ENCODE measurements around the gene MVB12B.
"Not testable (repeated sequence)": the region's sequence is repeated elsewhere in the genome, so short reads cannot be mapped to it uniquely, and the experiment has no call there.

MVB12B gene

DNA sequence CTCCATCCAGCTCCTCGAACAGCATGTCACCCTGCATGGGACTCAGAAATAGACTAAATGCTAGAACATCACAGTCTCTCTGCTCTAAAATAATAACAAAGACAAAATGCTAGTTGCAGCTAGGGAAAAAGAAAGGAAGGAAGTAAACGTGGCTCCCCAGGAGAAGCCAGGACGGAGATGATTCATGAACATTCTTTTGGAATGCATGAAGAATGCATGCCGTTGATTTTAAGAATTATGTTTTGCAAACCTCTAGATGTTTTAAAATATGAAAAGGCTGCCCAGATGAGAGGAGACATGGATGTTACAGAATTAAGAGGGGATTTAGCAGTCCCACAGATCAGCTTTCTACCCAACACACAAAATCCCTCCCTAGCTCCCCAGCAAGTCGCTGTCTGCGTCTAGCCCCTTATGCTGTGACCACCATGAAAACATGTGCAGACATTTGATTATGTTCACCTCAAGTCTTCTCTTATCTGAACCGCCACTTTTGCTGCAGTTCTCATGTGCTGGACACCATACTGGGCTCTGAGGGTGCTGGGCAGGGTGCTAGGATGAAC lies 147.7 kb downstream of the MVB12B start:
- no peak overlapping the region for H2AFZ ChIP-seq (ENCODE audit: low read length)
- H3K4me3 ChIP-seq (ENCODE audit: low read length, poor library complexity, severe bottlenecking), result no peak overlapping the region
- H3K27me3 ChIP-seq (ENCODE audit: insufficient read depth, low read length, poor library complexity, severe bottlenecking), result no peaks in the 10 kb centered on the region
- peaks cover 23% of the 10 kb centered on the region; the same call in 1 of the 2 replicates for H3K36me3 ChIP-seq (ENCODE audit: insufficient read depth, low read length)
- no peaks in the 10 kb centered on the region for H3K9me3 ChIP-seq (ENCODE audit: insufficient read depth, low read depth, low read length)
- TF ChIP-seq EZH2phosphoT487 (IDR thresholded peaks at IDR 0.05; ENCODE audit: borderline replicate concordance), result no peak
- TF ChIP-seq, protein P1, sequence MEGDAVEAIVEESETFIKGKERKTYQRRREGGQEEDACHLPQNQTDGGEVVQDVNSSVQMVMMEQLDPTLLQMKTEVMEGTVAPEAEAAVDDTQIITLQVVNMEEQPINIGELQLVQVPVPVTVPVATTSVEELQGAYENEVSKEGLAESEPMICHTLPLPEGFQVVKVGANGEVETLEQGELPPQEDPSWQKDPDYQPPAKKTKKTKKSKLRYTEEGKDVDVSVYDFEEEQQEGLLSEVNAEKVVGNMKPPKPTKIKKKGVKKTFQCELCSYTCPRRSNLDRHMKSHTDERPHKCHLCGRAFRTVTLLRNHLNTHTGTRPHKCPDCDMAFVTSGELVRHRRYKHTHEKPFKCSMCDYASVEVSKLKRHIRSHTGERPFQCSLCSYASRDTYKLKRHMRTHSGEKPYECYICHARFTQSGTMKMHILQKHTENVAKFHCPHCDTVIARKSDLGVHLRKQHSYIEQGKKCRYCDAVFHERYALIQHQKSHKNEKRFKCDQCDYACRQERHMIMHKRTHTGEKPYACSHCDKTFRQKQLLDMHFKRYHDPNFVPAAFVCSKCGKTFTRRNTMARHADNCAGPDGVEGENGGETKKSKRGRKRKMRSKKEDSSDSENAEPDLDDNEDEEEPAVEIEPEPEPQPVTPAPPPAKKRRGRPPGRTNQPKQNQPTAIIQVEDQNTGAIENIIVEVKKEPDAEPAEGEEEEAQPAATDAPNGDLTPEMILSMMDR (conservative IDR thresholded peaks at IDR 0.05; ENCODE audit: low read length), result no peak
- peaks cover 21% of the 10 kb centered on the region; the same call in 1 of the 2 replicates for H3K79me2 ChIP-seq (ENCODE audit: insufficient read depth, low read length)
- peaks cover 25% of the 10 kb centered on the region for H3F3A ChIP-seq (ENCODE audit: low read depth)
- H3K4me1 ChIP-seq (ENCODE audit: insufficient read depth, low read length, poor library complexity, severe bottlenecking), result peaks cover 50% of the 10 kb centered on the region
- H3K9ac ChIP-seq (ENCODE audit: low read depth, low read length, poor library complexity, severe bottlenecking), result peak overlapping the region; percentile 18
- H4K20me1 ChIP-seq (ENCODE audit: insufficient read depth, low read length, poor library complexity, severe bottlenecking), result no peaks in the 10 kb centered on the region
- H3K4me2 ChIP-seq (ENCODE audit: low read depth, low read length, poor library complexity, severe bottlenecking), result no peak overlapping the region
- no peaks in the 10 kb centered on the region for H3K9me2 ChIP-seq (replicated peaks; ENCODE audit: low read depth, low read length)

DNA sequence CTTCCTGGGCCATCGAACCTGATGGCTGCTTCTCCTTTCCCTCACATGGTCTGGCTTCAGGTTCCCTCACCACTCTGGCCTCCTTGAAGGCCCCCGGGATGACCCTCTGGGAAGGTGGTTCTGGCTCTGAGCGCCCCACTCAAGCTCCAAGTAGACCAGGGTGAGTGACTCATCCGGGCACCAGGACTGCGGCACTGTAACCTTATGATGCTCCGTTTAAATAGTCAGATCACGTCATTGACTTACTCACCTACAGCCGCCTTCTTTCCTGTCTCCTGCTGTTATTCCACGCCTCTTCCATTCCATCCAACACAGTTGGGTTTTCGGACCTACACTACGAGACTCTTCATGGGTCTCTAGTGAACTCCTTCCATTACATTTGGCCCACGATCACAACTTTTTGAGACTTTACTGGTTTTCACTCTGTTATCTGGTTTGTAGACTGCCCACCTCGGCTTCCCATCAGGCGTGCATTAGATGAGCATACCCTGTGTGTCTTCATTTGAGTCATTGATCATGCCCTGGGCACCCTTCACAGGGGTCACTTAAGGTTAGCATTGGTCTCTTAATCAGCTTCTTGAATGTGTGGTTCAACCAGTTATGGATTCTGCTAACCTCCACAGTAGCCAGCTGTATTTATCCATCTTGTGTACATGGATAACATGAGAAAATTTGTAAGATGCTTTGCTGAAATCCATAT lies 148.3 kb downstream of the MVB12B start:
- no peak overlapping the region for H3K4me3 ChIP-seq (ENCODE audit: low read length, poor library complexity, severe bottlenecking)
- no peak overlapping the region for H3K4me2 ChIP-seq (ENCODE audit: low read depth, low read length, poor library complexity, severe bottlenecking)
- H3K79me2 ChIP-seq (ENCODE audit: insufficient read depth, low read length), result peaks cover 21% of the 10 kb centered on the region; the same call in 1 of the 2 replicates
- H3K36me3 ChIP-seq (ENCODE audit: insufficient read depth, low read length), result peaks cover 29% of the 10 kb centered on the region; the same call in 1 of the 2 replicates
- no peaks in the 10 kb centered on the region for H3K27me3 ChIP-seq (ENCODE audit: insufficient read depth, low read length, poor library complexity, severe bottlenecking)
- no peaks in the 10 kb centered on the region for H4K20me1 ChIP-seq (ENCODE audit: insufficient read depth, low read length, poor library complexity, severe bottlenecking)
- H3K9me3 ChIP-seq (ENCODE audit: insufficient read depth, low read depth, low read length), result no peaks in the 10 kb centered on the region
- H2AFZ ChIP-seq (ENCODE audit: low read length), result no peak overlapping the region
- TF ChIP-seq, protein P1 (conservative IDR thresholded peaks at IDR 0.05; ENCODE audit: low read length), result no peak
- TF ChIP-seq EZH2phosphoT487 (IDR thresholded peaks at IDR 0.05; ENCODE audit: borderline replicate concordance), result no peak
- no peaks in the 10 kb centered on the region for H3K9me2 ChIP-seq (replicated peaks; ENCODE audit: low read depth, low read length)
- no peak overlapping the region for H3K9ac ChIP-seq (ENCODE audit: low read depth, low read length, poor library complexity, severe bottlenecking)
- H3K4me1 ChIP-seq (ENCODE audit: insufficient read depth, low read length, poor library complexity, severe bottlenecking), result peaks cover 44% of the 10 kb centered on the region
- H3F3A ChIP-seq (ENCODE audit: low read depth), result peaks cover 21% of the 10 kb centered on the region

DNA sequence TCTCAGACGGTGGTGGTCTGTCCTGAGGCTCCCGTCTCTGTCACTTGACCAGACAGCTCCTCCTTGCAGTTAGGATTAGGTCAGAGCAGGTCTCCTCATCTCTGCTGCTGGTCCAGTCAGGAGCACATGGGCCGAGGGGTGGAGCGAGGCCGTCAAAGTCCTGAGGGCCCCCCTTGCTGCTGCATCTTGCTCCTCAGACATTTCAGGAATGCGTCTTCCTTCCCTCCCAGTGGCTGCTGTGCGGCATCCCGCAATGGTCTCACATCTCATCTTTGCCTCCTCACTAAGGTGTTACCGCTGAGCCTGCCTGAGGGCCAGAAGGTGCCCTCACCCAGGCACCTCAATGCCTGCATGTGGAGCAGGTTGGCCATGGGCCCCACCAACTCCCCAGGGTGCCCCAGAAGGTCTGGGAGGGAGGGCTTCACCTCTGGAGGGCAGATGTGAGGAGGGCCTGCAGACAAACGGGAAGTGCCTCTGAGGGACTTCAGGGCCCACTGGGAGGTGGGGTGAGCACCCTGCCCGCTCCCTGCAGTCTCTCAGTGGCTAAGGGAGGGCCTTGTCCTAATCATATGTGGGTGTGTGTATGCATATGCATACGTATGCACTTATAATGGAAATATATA lies 149.4 kb downstream of the MVB12B start:
- no peak overlapping the region for H3K4me2 ChIP-seq (ENCODE audit: low read depth, low read length, poor library complexity, severe bottlenecking)

DNA sequence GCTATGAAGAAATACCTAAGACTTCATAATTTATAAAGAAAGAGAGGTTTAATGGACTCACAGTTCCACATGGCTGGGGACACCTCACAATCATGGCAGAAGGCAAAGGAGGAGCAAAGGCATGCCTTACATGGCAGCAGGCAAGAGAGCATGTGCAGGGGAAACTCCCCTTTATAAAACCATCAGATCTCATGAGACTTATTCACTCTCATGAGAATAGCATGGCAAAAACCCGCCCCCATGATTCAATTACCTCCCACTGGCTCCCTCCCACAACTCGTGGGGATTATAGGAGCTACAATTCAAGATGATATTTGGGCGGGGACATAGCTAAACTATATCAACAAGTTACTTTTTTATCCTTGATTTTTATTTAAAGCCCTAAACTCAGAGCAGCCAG lies 150.8 kb downstream of the MVB12B start:
- H4K20me1 ChIP-seq (ENCODE audit: insufficient read depth, low read length, poor library complexity, severe bottlenecking); H3K9ac ChIP-seq (ENCODE audit: low read depth, low read length, poor library complexity, severe bottlenecking); H3K4me3 ChIP-seq (ENCODE audit: low read length, poor library complexity, severe bottlenecking); H3K9me3 ChIP-seq (ENCODE audit: insufficient read depth, low read depth, low read length); H3F3A ChIP-seq (ENCODE audit: low read depth); H3K4me2 ChIP-seq (ENCODE audit: low read depth, low read length, poor library complexity, severe bottlenecking); H2AFZ ChIP-seq (ENCODE audit: low read length); H3K27me3 ChIP-seq (ENCODE audit: insufficient read depth, low read length, poor library complexity, severe bottlenecking); H3K9me2 ChIP-seq (replicated peaks; ENCODE audit: low read depth, low read length): not testable (repeated sequence)
- Histone ChIP-seq H3K36me3 (ENCODE audit: insufficient read depth, low read length) (peaks cover 47% of the 10 kb centered on the region), H3K79me2 (ENCODE audit: insufficient read depth, low read length) (peaks cover 15% of the 10 kb centered on the region; the same call in 1 of the 2 replicates), H3K4me1 (ENCODE audit: insufficient read depth, low read length, poor library complexity, severe bottlenecking) (peaks cover 34% of the 10 kb centered on the region)

More for the DNA sequence above, 149.4 kb downstream of the MVB12B start:
- Histone ChIP-seq H3K4me3 (ENCODE audit: low read length, poor library complexity, severe bottlenecking) (no peak overlapping the region), H3K4me1 (ENCODE audit: insufficient read depth, low read length, poor library complexity, severe bottlenecking) (peaks cover 40% of the 10 kb centered on the region), H4K20me1 (ENCODE audit: insufficient read depth, low read length, poor library complexity, severe bottlenecking) (no peaks in the 10 kb centered on the region), H3K79me2 (ENCODE audit: insufficient read depth, low read length) (peaks cover 21% of the 10 kb centered on the region; the same call in 1 of the 2 replicates), H2AFZ (ENCODE audit: low read length) (no peak overlapping the region), H3K9me2 (replicated peaks; ENCODE audit: low read depth, low read length) (no peaks in the 10 kb centered on the region), H3K9ac (ENCODE audit: low read depth, low read length, poor library complexity, severe bottlenecking) (no peak overlapping the region), H3K9me3 (ENCODE audit: insufficient read depth, low read depth, low read length) (no peaks in the 10 kb centered on the region), H3K36me3 (ENCODE audit: insufficient read depth, low read length) (peaks cover 34% of the 10 kb centered on the region; the same call in 1 of the 2 replicates), H3F3A (ENCODE audit: low read depth) (peaks cover 12% of the 10 kb centered on the region), H3K27me3 (ENCODE audit: insufficient read depth, low read length, poor library complexity, severe bottlenecking) (no peaks in the 10 kb centered on the region)
- TF ChIP-seq EZH2phosphoT487 (IDR thresholded peaks at IDR 0.05; ENCODE audit: borderline replicate concordance), result no peak
- TF ChIP-seq, protein P1 (conservative IDR thresholded peaks at IDR 0.05; ENCODE audit: low read length), result no peak

Data from Loucy (cell line).